ENCODE results near the gene TOMM20L. TPM values are rescaled to one million over a fixed set of nuclear protein-coding genes. Genes with fewer than 3 reads are reported as not detected.
A peak's percentile ranks its signal among the peaks of the same experiment; 100 is the strongest.

Gene TOMM20L
- total and polyA plus RNA-seq, 4 donors, result not detected

- Histone ChIP-seq H3K9me3 (ENCODE audit: control insufficient read depth in 4 of 4, low read length in 3 of 4) (no peaks in the 10 kb centered on the region), H3K4me1 (ENCODE audit: control insufficient read depth in 4 of 4, insufficient read depth in 4 of 4, low read length in 3 of 4) (peaks cover 3 to 21% (median 14%) of the 10 kb centered on the region in 4 donors), H3K36me3 (ENCODE audit: control insufficient read depth in 4 of 4, insufficient read depth in 3 of 4, low read depth in 1 of 4, low read length in 3 of 4) (peaks cover 0 to 9% (median 2%) of the 10 kb centered on the region in 4 donors), H3K9ac (ENCODE audit: low read depth in 1 of 2, low read length in 2 of 2) (peak within 1 kb of the TSS; percentile 79 to 100), H3K27ac (ENCODE audit: low read depth in 1 of 2, low read length in 2 of 2) (peak within 1 kb of the TSS; percentile 87 to 97), H3K27me3 (ENCODE audit: control insufficient read depth in 4 of 4, insufficient read depth in 4 of 4, low read length in 3 of 4) (no peaks in the 10 kb centered on the region), H3K4me3 (ENCODE audit: low read depth in 1 of 3, low read length in 3 of 3) (peak within 1 kb of the TSS; percentile 67 to 100 (median 96))
- DNase-seq (ENCODE audit: low spot score), result peak; percentile 94
- under 1% methylated on average over 33 of the region's 33 CpGs for WGBS
- TF ChIP-seq ZBTB33 (IDR thresholded peaks at IDR 0.05) (peak; percentile 85), NR2F2 (IDR thresholded peaks at IDR 0.05) (peak; percentile 72), EGR1 (IDR thresholded peaks at IDR 0.05; ENCODE audit: low read depth in 2 of 2) (peak; percentile 74 to 82), SP1 (IDR thresholded peaks at IDR 0.05) (peak; percentile 73), HNF4G (IDR thresholded peaks at IDR 0.05) (no peak), REST (IDR thresholded peaks at IDR 0.05) (peak; percentile 54), TAF1 (conservative IDR thresholded peaks at IDR 0.05) (peak; percentile 59), MAX (IDR thresholded peaks at IDR 0.05) (peak; percentile 91), CTCF (IDR thresholded peaks at IDR 0.05; ENCODE audit: low read depth, low read length, missing input control) (no peak), ATF3 (IDR thresholded peaks at IDR 0.05) (no peak), YY1 (IDR thresholded peaks at IDR 0.05) (peak; percentile 85), RXRA (IDR thresholded peaks at IDR 0.05) (peak; percentile 39 to 49), HNF4A (conservative IDR thresholded peaks at IDR 0.05) (peak in 1 of 2 donors; percentile 39), JUND (IDR thresholded peaks at IDR 0.05) (peak in 1 of 2 donors; percentile 50), FOXA1 (IDR thresholded peaks at IDR 0.05) (no peak), FOXA2 (IDR thresholded peaks at IDR 0.05) (no peak), GABPA (IDR thresholded peaks at IDR 0.05 in 1 of 2, conservative IDR thresholded peaks at IDR 0.05 in 1 of 2) (peak; percentile 87 to 91), RAD21 (IDR thresholded peaks at IDR 0.05) (peak in 1 of 2 donors; percentile 11)
Observed at GRCh38 chr14:58427281-58428117, 31.8 kb downstream of the TOMM20L start, which contains the start of the genes KIAA0586 and TIMM9. Gene KIAA0586 (plus strand): TSS chr14:58427719. CDS start chr14:58428265, 546 bp downstream. Gene TIMM9 (minus strand): TSS chr14:58427531. CDS start chr14:58411945, 15,586 bp downstream.

Measured in liver (tissue), 9 donors.